OCI-LY7 (cell line): ENCODE results near the gene SLC49A4. TPM values are rescaled to one million over a fixed set of nuclear protein-coding genes. Genes with fewer than 3 reads are reported as not detected.

ENCODE experiments used
- BruUV-seq: library from RNA; stranded (reverse); fragments of 400-500 nt; replicated peaks from 2 replicates; lab custom pipeline; 2021; lab: Mats Ljungman, UMichigan
- CTCF ChIA-PET: fragments of 300-600 bp; sonication (Branson Sonifier 250); formaldehyde crosslinking; loops from one replicate; lab custom pipeline; 2022; ENCODE audit warnings: antibody characterized with exemption; ENCODE audit not compliant: unreplicated experiment; lab: Charles Lee
- POLR2A ChIA-PET: fragments of 300-600 bp; sonication (Branson Sonifier 250); formaldehyde crosslinking; loops from one replicate; lab custom pipeline; 2022; ENCODE audit warnings: antibody characterized with exemption; lab: Charles Lee
- DNase-seq: peaks from one replicate; pipeline ENCODE4 v3.0.0-alpha.2; 2015; ENCODE audit warnings: low spot score
- H2AFZ ChIP-seq: fragments of 200-600 bp; sonication (generic), shearing (Covaris generic); 2 replicates; pipeline ENCODE4 v1.6.1; 2014; ENCODE audit warnings: mild to moderate bottlenecking, antibody characterized with exemption, low read length, moderate library complexity
- H3K27ac ChIP-seq: fragments of 200-600 bp; sonication (generic); 2 replicates; pipeline ENCODE4 v1.5.1; 2014; ENCODE audit warnings: mixed run types, low read depth, mild to moderate bottlenecking, moderate library complexity, low read length, inconsistent platforms; ENCODE audit not compliant: poor library complexity, severe bottlenecking
- H3K36me3 ChIP-seq: fragments of 200-600 bp; sonication (generic); 2 replicates; pipeline ENCODE4 v1.6.1; 2014; ENCODE audit warnings: mild to moderate bottlenecking, antibody characterized with exemption, low read length, moderate library complexity, mixed read lengths; ENCODE audit not compliant: insufficient read depth
- H3K4me1 ChIP-seq: fragments of 200-600 bp; sonication (generic); 2 replicates; pipeline ENCODE4 v1.5.1; 2014; ENCODE audit warnings: mild to moderate bottlenecking, low read length; ENCODE audit not compliant: insufficient read depth, poor library complexity, severe bottlenecking
- H3K4me2 ChIP-seq: fragments of 200-600 bp; sonication (generic); 2 replicates; pipeline ENCODE4 v1.6.1; 2014; ENCODE audit warnings: mild to moderate bottlenecking, low read length
- H3K4me3 ChIP-seq: fragments of 200-600 bp; sonication (generic); 2 replicates; pipeline ENCODE4 v1.5.1; 2014; ENCODE audit warnings: mild to moderate bottlenecking, low read depth, low read length; ENCODE audit not compliant: poor library complexity, severe bottlenecking
- H3K79me2 ChIP-seq: fragments of 200-600 bp; sonication (generic); 2 replicates; pipeline ENCODE4 v1.6.1; 2016; ENCODE audit warnings: low read depth, mild to moderate bottlenecking, low read length, moderate library complexity, mixed read lengths; ENCODE audit not compliant: insufficient read depth
- H3K9me2 ChIP-seq: fragments of 200-600 bp; sonication (generic); 2 replicates; pipeline ENCODE4 v1.6.1; 2016; ENCODE audit warnings: mild to moderate bottlenecking, low read length, mixed read lengths; ENCODE audit not compliant: insufficient read depth
- H3K9me3 ChIP-seq: fragments of 200-600 bp; sonication (generic); 2 replicates; pipeline ENCODE4 v1.6.1; 2014; ENCODE audit warnings: mild to moderate bottlenecking, mixed run types, low read length, mixed read lengths
- H4K20me1 ChIP-seq: fragments of 200-600 bp; sonication (generic); 2 replicates; pipeline ENCODE4 v1.6.1; 2014; ENCODE audit warnings: mild to moderate bottlenecking, antibody characterized with exemption, low read length, moderate library complexity, mixed read lengths; ENCODE audit not compliant: insufficient read depth
- CTCF ChIP-seq: fragments of 200-600 bp; sonication (generic); conservative IDR thresholded peaks from 2 replicates; pipeline ENCODE4 v1.5.1; 2014; ENCODE audit warnings: mild to moderate bottlenecking, antibody characterized with exemption, low read length, moderate library complexity, mixed read lengths
- EZH2phosphoT487 ChIP-seq: fragments of 200-600 bp; sonication (generic); IDR thresholded peaks from 2 replicates; pipeline ENCODE4 v1.6.1; 2018; ENCODE audit warnings: low read depth, borderline replicate concordance, mild to moderate bottlenecking, mixed run types, antibody characterized with exemption, low read length, moderate library complexity, mixed read lengths
- intact Hi-C: fragments of 100-400 bp; cut with micrococcal nuclease; formaldehyde crosslinking; loops from one replicate; pipeline ENCODE4 v1.10.0; 2022; ENCODE audit not compliant: unreplicated experiment
- total RNA-seq, 2 experiments: library from RNA; depleted of rRNA in 1 of 2; stranded (reverse); fragments of >200 nt in 1 of 2; shearing (Covaris generic) in 1 of 2; gene quantifications; 2 replicates each; pipeline ENCODE4 v1.2.3, GENCODE V29; 2014 to 2022

SLC49A4 gene
- total RNA-seq, 2 experiments from 2014 or later, result 2.8 to 3.3 TPM

GRCh38 chr3:122766430-122766829, 28.4 kb upstream of the SLC49A4 start:
- Histone ChIP-seq H3K4me2 (no peak overlapping the region), H3K36me3 (peaks cover 27% of the 10 kb centered on the region; the same call in 1 of the 2 replicates), H4K20me1 (no peaks in the 10 kb centered on the region), H3K27ac (no peak overlapping the region), H3K79me2 (no peaks in the 10 kb centered on the region), H3K9me3 (no peaks in the 10 kb centered on the region), H3K4me3 (no peak overlapping the region), H2AFZ (no peak overlapping the region), H3K9me2 (no peaks in the 10 kb centered on the region), H3K4me1 (no peaks in the 10 kb centered on the region)
- TF ChIP-seq CTCF, result no peak
- no peak for TF ChIP-seq EZH2phosphoT487
- ChIA-PET CTCF (no interaction called here), POLR2A (no interaction called here)
- DNase-seq, result no peak
- no TSS peak for BruUV-seq
- intact Hi-C loops, result no loop called here

- Histone ChIP-seq H3K9me3 (no peaks in the 10 kb centered on the region), H2AFZ (no peak overlapping the region), H3K27ac (no peak overlapping the region), H3K79me2 (no peaks in the 10 kb centered on the region), H3K9me2 (no peaks in the 10 kb centered on the region), H3K4me3 (no peak overlapping the region), H4K20me1 (no peaks in the 10 kb centered on the region), H3K4me2 (no peak overlapping the region), H3K36me3 (peaks cover 21% of the 10 kb centered on the region; the same call in 1 of the 2 replicates), H3K4me1 (no peaks in the 10 kb centered on the region)
- intact Hi-C loops, result no loop called here
- CTCF ChIA-PET, result no interaction called here
- POLR2A ChIA-PET, result no interaction called here
- TF ChIP-seq CTCF, result no peak
- no peak for TF ChIP-seq EZH2phosphoT487
- DNase-seq, result no peak
- BruUV-seq, result no TSS peak
Observed at GRCh38 chr3:122767540-122768372, 27.1 kb upstream of the SLC49A4 start.
